M059J (cell line): ENCODE data around the gene SPATA13. TPM values are rescaled to one million over a fixed set of nuclear protein-coding genes. Genes with fewer than 3 reads are reported as not detected.
"Not testable (repeated sequence)": the region's sequence is repeated elsewhere in the genome, so short reads cannot be mapped to it uniquely, and the experiment has no call there.

Experiments
- DNase-seq: peaks from one replicate; pipeline ENCODE4 v3.0.0-alpha.2; 2012; ENCODE audit warnings: low read depth
- total RNA-seq: library from RNA; depleted of rRNA; stranded (reverse); fragments of >200 nt; shearing (Covaris generic); gene quantifications from 2 replicates; pipeline ENCODE4 v1.2.3, GENCODE V29; 2014; rRNA removed

Gene SPATA13
- total RNA-seq: 4.1 and 7.1 TPM in 2 replicates

- DNase-seq: peak; percentile 79
Observed at GRCh38 chr13:24160458-24161009, at the start of gene SPATA13. Gene SPATA13 (plus strand): TSS chr13:24160720. CDS start chr13:24222930, 62,210 bp downstream.

DNA sequence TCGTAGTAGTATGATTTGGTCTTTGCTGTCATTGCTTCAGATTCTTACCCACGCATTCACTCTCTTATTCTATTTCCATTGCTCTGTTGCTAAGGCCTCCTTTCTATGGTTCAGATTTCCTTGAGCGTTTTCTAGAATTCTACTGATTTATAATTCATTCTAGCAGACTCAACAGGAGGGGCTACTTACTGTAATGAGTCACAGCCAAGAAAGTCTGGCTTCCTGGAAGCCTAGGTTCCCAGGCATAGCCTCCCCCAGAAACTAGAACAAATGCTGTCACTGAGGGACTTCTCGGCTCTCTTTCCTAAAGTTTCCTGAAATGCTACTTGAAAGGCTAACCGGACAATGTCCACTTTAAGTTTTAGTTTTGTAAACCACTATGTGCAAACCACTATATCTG, 47.7 kb upstream of the SPATA13 start:
- DNase-seq: no peak

GRCh38 chr13:24115671-24116070, 44.8 kb upstream of the SPATA13 start:
- DNase-seq: no peak

- no peak for DNase-seq
Observed at GRCh38 chr13:24116131-24116530, 44.4 kb upstream of the SPATA13 start.

GRCh38 chr13:24118576-24118975, 41.9 kb upstream of the SPATA13 start:
- DNase-seq: no peak

DNA sequence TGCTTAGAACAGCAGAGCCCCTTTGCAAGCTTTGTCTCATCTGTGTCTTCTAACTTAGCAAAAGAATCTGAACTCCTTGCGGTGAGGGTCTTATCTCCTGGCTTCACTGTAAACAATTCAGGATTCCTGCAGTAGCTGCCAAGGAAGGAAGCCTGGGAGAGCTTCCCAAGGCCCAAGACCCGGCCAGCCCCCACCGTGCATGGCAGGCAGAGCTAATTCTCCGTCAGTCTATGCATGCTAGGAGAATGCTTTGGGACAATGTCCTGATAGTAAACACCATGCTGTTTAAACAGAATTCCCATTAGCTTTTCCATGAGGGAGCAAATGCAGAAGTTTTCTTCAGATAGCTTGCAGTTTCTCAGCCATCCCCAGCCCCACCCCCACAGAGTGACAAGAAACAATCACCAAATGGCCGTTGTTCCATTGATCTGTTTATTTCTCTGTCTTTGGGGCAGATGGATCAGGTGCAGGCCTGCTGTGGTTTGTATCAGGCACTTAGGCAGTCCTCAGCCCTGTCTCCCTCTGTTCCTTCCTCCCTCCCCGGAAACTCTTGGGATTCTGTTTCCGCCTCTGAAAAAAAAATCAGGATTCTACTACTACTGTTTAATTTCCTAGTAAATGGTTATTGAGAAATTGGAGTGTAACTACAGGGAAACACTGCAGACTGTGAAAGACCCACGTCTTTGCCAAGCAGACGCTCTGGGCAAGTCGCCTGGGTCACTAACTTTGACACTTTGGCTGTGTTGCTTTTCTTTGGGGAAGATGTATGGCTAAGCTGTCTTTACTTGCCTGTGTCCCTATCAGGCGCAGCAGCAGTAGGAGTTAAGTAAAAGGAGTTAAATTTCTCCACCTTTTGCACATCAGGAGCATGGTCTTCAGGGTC, 40.7 kb upstream of the SPATA13 start:
- DNase-seq: no peak

- DNase-seq: not testable (repeated sequence)
Observed at GRCh38 chr13:24122045-24122444, 38.5 kb upstream of the SPATA13 start.

DNA sequence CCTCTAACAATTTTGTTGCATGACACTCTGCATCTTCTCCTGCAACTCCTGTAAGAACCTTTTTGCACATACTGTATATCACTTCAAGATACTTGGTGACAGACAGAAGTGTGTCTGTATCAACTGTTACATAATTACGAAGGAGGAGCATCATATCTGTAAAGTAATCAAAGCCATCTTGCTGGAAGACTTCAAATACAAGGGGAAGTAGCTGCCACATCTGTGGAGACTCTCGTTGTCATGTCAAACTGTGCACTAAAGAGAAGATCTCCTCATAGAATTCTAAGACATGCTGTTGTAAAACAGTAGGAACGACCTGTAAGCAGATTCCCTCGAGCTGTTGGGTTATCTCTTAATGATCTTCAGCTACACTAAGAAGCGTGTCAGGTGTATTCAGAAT, 38.0 kb upstream of the SPATA13 start:
- no peak for DNase-seq

GRCh38 chr13:24123761-24124160, 36.8 kb upstream of the SPATA13 start:
- no peak for DNase-seq

DNA sequence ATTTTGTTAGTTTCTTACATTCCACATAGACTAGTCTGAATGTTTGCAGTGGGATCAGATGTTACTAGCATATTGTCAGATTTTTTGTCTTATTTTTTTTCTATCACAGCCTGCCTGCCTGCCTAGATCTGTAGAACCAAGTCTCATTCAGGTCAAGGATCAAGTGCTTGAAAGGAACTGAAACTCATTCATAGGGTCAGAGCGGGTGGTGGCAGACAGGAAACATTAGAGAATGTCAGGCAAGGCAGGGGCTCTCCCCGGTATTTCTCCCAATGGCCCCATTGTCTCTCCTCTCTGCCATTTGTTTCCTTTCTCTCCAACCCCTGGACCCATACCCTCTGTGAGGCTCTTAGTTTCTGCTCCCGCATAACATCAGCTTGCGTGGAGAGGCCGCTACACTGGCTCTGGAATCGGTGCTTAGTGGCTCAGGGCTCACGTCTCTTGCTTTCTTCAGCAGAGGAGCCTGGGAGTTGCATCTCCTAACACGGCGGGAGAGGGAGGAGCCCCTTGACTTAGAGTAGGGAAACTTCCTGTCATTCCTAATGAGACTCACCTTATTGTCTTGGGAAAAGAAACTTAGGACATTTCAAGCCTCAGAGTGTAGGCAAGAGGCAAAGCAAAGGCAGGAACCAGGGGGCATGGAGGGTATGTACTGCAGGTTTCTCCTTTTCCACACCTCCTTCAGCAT, 35.6 kb upstream of the SPATA13 start:
- no peak for DNase-seq

GRCh38 chr13:24127116-24127631, 33.3 kb upstream of the SPATA13 start:
- DNase-seq: no peak

DNA sequence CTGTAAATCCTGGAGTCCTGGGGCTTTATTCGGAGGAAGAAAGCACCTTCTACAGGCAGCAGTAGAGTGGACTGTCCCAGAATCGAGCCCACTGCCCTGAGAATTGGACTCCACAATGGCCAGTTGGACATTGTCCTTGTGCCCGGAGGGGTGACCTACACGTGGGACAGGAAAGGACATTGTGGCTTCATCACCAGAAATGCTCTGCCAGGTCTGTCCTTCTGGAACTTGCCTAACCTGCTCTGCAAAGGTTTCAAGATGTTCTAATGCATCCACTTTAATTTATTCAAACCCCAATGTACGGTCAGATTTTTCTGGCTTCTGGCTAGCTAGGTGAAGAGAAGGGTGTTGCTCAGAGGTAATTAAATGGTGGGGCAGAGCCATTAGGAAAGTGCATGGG, 32.4 kb upstream of the SPATA13 start:
- DNase-seq: no peak

GRCh38 chr13:24128962-24129361, 31.6 kb upstream of the SPATA13 start:
- no peak for DNase-seq

DNA sequence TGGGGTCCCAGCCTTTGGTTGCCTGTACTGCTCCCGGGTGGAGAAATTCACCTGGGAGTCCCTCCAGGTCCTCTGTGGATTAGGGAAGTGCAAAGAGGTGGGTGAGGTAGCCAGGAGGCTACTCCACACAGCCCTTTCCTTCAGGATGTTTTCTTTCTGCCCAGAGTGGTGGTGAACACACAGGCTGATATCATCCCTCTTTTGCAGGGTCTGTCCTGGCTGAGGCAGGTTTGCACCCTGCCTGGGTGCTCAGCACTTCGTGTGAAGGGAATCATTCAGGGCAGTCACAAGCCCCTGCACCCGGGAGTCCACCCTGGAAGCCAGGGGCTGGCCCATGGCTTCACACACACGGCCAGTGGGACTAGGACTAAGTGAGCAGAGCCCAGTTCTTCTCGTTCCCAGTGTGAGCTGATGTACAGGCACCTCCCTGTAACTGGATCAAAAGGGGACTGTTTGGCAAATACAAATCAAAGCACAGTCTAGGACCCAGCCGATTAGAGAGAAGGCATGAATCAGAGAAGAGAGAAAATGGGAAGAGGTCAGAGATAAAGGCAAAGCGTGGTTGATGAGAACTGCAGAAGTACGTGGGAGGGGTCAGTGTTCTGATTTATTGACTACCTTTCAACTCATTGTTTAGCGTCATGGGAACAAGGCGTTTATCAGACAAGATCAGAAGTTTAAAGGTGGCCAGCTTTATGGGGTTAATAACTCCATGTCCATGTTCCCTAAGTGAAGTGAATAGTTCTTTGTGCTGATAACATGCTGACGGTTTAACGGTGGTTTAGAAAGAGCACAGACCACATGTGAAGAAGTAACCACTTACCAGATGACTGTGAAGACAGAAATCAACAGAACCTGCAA, 30.4 kb upstream of the SPATA13 start:
- no peak for DNase-seq

DNA sequence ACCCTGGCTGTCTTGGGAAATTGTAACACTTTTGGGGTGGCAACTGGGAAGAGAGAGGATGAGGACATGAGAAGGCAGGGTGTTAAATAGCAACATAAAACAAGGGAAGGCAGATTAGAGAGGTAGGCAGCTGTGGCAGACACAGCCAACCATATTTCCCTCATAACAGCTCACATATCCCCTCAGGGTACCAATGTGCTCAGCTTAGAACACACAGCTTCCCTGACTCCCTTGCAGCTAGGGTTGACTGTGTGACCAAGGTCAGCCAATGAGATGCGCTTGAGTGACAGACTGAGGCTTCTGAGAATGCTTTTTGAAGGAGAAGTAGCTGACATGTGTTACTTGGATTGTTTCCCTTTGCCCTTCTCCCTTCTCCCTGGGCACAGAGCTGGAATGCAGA, 28.8 kb upstream of the SPATA13 start:
- DNase-seq: peak; percentile 10

- DNase-seq: no peak
Observed at GRCh38 chr13:24133021-24133795, 27.3 kb upstream of the SPATA13 start.

GRCh38 chr13:24134231-24134630, 26.3 kb upstream of the SPATA13 start:
- DNase-seq: no peak

- DNase-seq: peak; percentile 49
Observed at GRCh38 chr13:24134757-24135156, 25.8 kb upstream of the SPATA13 start.

- DNase-seq: peak; percentile 79
Observed at GRCh38 chr13:24135674-24136300, 24.7 kb upstream of the SPATA13 start.

GRCh38 chr13:24138911-24139310, 21.6 kb upstream of the SPATA13 start:
- DNase-seq: no peak
